Measurements from ENCODE around the gene UBE2E3.

DNA sequence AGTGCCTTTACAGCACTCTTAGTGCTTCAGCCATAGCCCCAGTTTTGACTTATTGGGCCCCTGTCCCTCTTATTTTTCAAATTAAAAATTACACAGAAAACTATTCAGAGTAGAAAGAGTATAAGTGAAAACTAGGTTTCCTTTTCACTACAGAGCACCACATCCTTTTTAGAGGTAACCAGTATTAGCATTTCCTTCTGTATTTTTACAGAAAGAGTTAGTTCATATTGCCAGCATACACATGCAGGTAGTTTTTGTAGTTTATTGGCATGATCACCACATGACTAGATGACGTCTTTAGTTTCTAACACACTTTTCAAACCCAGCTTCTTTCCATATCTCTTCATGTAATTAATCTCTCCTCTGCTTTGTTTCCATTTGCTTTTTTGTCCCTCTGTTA lies 66.4 kb downstream of the UBE2E3 start:
- TF ChIP-seq, protein P1, sequence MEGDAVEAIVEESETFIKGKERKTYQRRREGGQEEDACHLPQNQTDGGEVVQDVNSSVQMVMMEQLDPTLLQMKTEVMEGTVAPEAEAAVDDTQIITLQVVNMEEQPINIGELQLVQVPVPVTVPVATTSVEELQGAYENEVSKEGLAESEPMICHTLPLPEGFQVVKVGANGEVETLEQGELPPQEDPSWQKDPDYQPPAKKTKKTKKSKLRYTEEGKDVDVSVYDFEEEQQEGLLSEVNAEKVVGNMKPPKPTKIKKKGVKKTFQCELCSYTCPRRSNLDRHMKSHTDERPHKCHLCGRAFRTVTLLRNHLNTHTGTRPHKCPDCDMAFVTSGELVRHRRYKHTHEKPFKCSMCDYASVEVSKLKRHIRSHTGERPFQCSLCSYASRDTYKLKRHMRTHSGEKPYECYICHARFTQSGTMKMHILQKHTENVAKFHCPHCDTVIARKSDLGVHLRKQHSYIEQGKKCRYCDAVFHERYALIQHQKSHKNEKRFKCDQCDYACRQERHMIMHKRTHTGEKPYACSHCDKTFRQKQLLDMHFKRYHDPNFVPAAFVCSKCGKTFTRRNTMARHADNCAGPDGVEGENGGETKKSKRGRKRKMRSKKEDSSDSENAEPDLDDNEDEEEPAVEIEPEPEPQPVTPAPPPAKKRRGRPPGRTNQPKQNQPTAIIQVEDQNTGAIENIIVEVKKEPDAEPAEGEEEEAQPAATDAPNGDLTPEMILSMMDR (IDR thresholded peaks at IDR 0.05; ENCODE audit: low read length) = no peak
- no peak for TF ChIP-seq EZH2 (IDR thresholded peaks at IDR 0.05; ENCODE audit: borderline replicate concordance, low read length)
